HG03571 (cell line): ENCODE results near the gene STX19.
A peak's percentile ranks its signal among the peaks of the same experiment; 100 is the strongest.
"Not testable (repeated sequence)": the region's sequence is repeated elsewhere in the genome, so short reads cannot be mapped to it uniquely, and the experiment has no call there.

Source experiments
- ATAC-seq: cut with Tn5 transposase; IDR thresholded peaks from one replicate; pipeline ENCODE4 v1.9.1; 2021; ENCODE audit not compliant: unreplicated experiment

STX19 gene

GRCh38 chr3:93979850-93980676, 48.3 kb downstream of the STX19 start, which contains the start of gene ARL13B:
ARL13B (plus strand) TSS chr3:93980155; CDS start chr3:93980424, 269 bp downstream.
- ATAC-seq: peak; percentile 100

GRCh38 chr3:93973131-93974126, 55.0 kb downstream of the STX19 start, which contains the start of gene PROS1:
PROS1 (minus strand) TSS chr3:93973896; CDS start chr3:93973749, 147 bp downstream.
- peak; percentile 74 for ATAC-seq

DNA sequence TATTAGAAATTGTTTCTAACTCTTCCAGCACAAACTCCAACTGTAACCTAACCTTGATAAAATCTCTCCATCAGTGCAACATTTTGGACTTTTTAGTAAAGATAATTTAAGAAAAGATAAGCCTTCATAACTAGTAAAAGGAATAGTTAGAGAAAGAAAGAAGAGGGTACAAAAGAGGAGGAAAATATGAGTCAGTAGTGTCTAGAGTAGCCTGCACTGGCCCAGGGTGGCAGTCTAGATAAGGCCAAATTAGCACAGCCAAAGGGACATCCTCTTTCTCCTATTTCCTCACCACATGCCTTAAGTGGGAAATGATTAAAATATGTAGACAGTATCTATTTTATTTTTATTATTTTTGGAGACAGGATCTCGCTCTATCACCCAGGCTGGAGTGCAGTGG, 58.4 kb downstream of the STX19 start:
- ATAC-seq: no peak

GRCh38 chr3:93969443-93969842, 59.0 kb downstream of the STX19 start:
- no peak for ATAC-seq

GRCh38 chr3:93965106-93965505, 63.3 kb downstream of the STX19 start:
- not testable (repeated sequence) for ATAC-seq
